ENCODE measurements around the gene EFNA1.
"Not testable (repeated sequence)": the region's sequence is repeated elsewhere in the genome, so short reads cannot be mapped to it uniquely, and the experiment has no call there.

The EFNA1 gene

DNA sequence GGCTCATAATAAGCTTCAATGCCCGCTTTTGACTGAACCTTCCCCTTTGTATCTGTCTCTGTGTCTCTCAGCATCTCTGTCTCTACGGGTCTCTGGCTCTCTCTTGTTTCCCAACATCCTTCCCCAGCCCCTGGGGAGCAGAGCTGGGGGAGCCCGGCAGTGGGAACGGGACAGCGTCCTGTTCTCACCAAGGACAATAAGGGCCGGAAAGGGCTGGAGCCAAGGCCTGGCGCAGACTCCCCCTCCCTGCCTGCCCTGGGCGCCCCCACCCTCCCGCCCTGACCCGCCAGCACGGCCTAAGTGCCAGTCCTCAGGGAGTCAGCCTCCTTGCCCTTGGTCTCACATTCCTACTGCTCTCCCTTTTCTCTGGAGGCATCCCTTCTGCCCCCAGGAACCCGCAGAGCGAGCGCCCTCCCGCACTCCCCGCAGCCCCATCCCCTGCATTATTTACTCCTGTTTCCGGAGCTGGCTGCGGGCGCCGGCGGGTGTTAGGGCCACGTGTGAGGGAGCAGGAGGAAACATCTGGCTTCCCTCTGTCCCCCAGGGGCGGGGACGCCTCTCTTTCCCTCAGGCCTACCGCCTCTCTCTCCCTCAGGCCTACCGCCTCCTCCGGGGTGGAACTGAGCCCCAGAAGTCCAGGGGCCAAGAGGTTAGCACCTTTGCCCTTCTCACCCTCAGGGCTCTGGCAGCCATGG, 38.9 kb downstream of the EFNA1 start:
- no peak overlapping the region for H3K27ac Mint-ChIP-seq
- H3K9me3 Mint-ChIP-seq = no peaks in the 10 kb centered on the region
- peaks cover 22% of the 10 kb centered on the region for H3K36me3 Mint-ChIP-seq (ENCODE audit: low read depth)

DNA sequence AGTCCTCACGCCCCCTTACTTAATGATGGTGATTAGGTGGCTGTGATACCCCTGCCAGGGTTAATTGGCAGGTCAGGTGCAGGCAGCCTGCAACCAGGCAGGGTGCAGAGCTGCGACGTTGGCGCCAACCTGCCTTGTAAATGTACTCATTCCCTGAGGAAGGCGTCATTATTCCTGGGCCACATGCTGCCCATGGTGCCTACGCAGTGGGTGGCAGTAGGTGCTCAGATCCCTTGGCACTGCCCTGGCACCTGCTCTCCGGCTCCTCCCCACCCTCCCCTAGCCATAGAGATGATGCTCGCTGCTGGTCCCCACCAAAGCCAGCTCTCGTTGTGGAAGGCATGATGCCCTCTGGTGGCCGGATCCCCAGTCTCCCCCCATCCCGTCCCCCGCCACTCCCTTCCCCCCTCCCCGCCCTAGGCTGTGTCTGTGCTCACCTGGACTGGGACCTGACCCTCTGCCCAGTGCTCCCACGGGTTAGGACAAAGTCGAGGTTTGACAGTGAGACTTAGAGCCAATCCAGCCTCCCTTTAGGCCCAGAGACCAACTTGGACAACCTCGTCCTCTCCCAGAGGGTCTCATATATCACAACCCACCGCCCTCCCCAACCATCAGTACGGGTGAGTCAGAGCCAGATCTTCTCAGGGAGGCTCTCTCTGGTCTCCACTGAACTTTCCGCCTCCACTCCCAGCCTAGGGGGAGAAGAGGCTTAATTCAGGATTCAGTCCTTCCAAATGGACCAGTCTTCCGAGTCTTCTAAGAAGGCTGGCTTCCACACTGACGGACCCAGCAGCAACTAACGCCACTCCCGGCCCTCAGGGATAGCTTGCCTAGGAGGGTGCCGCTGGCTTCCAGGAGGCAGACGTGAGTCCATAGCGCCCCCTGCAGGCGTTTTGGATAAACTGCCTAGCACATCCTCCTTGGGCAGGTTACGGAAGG, 39.8 kb downstream of the EFNA1 start:
- Mint-ChIP-seq H3K27me3 (ENCODE audit: low read depth) (no peaks in the 10 kb centered on the region), H3K9me3 (no peaks in the 10 kb centered on the region), H3K4me3 (peak overlapping the region; percentile 53), H3K4me1 (ENCODE audit: low read depth) (peaks cover 28% of the 10 kb centered on the region), H3K36me3 (ENCODE audit: low read depth) (peaks cover 29% of the 10 kb centered on the region), H3K27ac (no peak overlapping the region)
- peak; percentile 81 for DNase-seq (ENCODE audit: low spot score)

More for the DNA sequence above, 38.9 kb downstream of the EFNA1 start:
- Mint-ChIP-seq H3K4me3 (no peak overlapping the region), H3K4me1 (ENCODE audit: low read depth) (peaks cover 21% of the 10 kb centered on the region), H3K27me3 (ENCODE audit: low read depth) (no peaks in the 10 kb centered on the region)
- no peak for DNase-seq (ENCODE audit: low spot score)

DNA sequence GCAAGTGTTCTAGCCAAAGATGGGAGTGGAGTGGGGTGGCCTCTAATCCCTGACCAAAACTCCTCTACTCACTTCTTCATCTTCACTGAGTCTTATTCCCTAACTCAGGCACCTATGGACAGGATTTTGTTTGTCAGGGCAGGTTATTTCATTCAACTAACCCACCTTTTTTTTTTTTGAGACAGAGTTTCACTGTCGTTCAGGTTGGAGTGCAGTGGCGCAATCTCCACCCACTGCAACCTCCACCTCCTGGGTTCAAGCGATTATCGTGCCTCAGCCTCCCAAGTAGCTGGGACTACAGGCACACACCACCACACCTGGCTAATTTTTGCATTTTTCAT, 40.4 kb downstream of the EFNA1 start:
- not testable (repeated sequence) for H3K27ac Mint-ChIP-seq; H3K27me3 Mint-ChIP-seq (ENCODE audit: low read depth); DNase-seq (ENCODE audit: low spot score); H3K9me3 Mint-ChIP-seq
- Mint-ChIP-seq H3K4me1 (ENCODE audit: low read depth) (peaks cover 30% of the 10 kb centered on the region), H3K4me3 (peak overlapping the region; percentile 53), H3K36me3 (ENCODE audit: low read depth) (peaks cover 32% of the 10 kb centered on the region)

DNA sequence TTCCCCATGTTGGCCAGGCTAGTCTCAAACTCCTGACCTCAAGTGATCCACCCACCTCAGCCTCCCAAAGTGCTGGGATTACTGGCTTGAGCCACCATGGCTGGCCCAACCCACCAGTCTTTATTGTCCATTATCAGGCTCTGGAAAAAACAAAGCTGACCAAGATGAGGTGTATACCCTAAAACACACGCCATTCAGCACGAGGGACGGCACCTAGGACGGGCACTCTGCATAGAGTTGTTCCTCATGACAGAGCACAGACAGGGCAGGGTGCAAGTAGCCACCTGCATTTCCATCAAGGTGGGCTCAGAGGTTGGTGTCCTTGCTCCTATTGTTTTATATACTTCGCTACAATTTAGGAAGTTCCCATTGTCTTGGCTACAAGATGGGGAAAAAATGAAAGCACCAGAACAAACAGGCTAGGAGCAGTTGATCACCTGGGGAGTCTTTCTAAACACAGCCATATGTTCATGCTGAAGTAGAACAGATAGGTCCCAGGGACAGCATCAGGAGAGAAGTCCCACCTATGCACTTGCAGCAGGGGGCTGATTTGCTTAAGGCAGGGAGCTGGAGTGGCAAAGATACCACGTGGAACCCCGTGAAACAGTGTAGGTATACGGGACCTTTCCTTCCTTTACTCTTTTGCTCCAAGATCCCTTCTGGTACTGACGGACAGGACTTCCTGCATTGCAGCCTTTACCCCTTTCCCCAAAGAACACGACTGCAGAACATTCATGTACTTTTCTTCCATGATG, 41.0 kb downstream of the EFNA1 start:
- no peak overlapping the region for H3K27ac Mint-ChIP-seq
- H3K27me3 Mint-ChIP-seq (ENCODE audit: low read depth) = no peaks in the 10 kb centered on the region
- peaks cover 35% of the 10 kb centered on the region for H3K4me1 Mint-ChIP-seq (ENCODE audit: low read depth)
- no peak for DNase-seq (ENCODE audit: low spot score)
- no peaks in the 10 kb centered on the region for H3K9me3 Mint-ChIP-seq
- H3K36me3 Mint-ChIP-seq (ENCODE audit: low read depth) = peaks cover 35% of the 10 kb centered on the region
- H3K4me3 Mint-ChIP-seq = no peak overlapping the region

DNA sequence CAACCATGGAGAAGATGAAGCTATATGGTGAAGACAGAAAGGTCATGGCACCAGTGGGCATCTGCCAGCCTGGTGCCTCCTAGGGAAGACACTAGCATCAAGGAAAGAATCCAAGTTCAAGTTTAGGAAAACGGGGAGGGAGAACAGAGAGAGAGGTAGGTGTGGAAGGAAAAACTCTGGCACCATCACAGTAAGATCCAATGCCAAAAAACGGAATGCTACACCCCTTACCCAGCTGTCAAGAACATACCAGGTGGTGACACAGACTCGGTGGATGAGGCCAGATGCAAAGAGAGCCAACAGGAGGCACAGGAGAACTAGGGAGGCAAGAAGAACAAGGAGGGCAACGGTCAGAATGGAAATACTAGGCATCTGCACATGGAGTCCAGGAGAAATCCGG, 41.9 kb downstream of the EFNA1 start:
- Mint-ChIP-seq H3K4me3 (no peak overlapping the region), H3K27me3 (ENCODE audit: low read depth) (no peaks in the 10 kb centered on the region), H3K9me3 (no peaks in the 10 kb centered on the region), H3K4me1 (ENCODE audit: low read depth) (peaks cover 40% of the 10 kb centered on the region), H3K36me3 (ENCODE audit: low read depth) (peaks cover 35% of the 10 kb centered on the region), H3K27ac (peak overlapping the region; percentile 33)
- DNase-seq (ENCODE audit: low spot score) = no peak

DNA sequence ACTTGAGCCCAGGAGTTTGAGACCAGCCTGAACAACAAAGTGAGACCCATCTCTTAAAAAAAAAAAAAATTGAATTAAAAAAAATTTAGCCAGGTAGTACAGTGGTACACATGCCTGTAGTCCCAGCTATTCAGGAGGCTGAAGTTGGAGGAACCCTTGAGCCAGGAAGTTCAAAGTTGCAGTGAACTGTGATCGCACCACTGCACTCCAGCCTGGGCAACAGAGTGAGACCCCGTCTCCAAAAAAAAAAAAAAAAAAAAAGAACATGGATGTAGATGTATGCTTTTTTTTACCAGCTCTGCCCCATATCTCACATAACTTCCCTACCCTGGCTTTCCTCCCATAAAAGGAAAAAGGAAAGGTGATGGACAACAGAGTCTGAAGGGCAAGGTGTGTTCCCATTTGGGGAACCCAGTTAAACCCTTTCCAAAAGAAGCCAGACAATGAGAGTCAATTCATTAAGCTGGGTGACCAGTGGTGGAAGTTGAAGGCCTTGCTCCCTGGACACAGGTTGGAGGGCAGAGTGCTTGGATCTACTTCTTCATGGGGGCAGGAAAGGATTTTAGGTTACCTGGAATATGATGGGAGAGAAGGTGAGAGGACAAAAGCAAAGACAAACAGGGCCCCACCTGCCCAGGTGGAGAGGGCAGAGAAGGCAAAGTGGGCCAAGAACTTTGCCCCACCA, 42.6 kb downstream of the EFNA1 start:
- Mint-ChIP-seq H3K36me3 (ENCODE audit: low read depth) (peaks cover 35% of the 10 kb centered on the region), H3K4me3 (no peak overlapping the region), H3K27me3 (ENCODE audit: low read depth) (no peaks in the 10 kb centered on the region), H3K27ac (no peak overlapping the region), H3K9me3 (no peaks in the 10 kb centered on the region), H3K4me1 (ENCODE audit: low read depth) (peaks cover 45% of the 10 kb centered on the region)
- DNase-seq (ENCODE audit: low spot score) = no peak

DNA sequence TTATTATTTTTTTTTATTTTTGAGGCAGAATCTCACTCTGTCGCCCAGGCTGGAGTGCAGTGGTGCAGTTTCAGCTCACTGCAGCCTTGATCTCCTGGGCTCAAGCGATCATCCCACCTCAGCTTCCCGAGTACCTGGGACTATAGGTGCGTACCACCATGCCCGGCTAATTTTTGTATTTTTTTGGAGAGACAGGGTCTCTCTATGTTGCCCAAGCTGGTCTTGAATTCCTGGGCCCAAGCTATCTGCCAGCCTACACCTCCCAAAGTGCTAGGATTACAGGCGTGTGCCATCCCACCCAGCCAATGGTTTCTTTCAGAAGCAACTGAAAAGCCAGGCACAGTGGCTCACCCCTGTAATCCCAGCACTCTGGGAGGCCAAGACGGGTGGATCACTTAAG, 43.1 kb downstream of the EFNA1 start:
- peaks cover 35% of the 10 kb centered on the region for H3K36me3 Mint-ChIP-seq (ENCODE audit: low read depth)
- H3K9me3 Mint-ChIP-seq = no peaks in the 10 kb centered on the region
- H3K4me1 Mint-ChIP-seq (ENCODE audit: low read depth) = peaks cover 49% of the 10 kb centered on the region
- no peak overlapping the region for H3K4me3 Mint-ChIP-seq
- DNase-seq (ENCODE audit: low spot score) = no peak
- H3K27ac Mint-ChIP-seq = no peak overlapping the region
- H3K27me3 Mint-ChIP-seq (ENCODE audit: low read depth) = no peaks in the 10 kb centered on the region

DNA sequence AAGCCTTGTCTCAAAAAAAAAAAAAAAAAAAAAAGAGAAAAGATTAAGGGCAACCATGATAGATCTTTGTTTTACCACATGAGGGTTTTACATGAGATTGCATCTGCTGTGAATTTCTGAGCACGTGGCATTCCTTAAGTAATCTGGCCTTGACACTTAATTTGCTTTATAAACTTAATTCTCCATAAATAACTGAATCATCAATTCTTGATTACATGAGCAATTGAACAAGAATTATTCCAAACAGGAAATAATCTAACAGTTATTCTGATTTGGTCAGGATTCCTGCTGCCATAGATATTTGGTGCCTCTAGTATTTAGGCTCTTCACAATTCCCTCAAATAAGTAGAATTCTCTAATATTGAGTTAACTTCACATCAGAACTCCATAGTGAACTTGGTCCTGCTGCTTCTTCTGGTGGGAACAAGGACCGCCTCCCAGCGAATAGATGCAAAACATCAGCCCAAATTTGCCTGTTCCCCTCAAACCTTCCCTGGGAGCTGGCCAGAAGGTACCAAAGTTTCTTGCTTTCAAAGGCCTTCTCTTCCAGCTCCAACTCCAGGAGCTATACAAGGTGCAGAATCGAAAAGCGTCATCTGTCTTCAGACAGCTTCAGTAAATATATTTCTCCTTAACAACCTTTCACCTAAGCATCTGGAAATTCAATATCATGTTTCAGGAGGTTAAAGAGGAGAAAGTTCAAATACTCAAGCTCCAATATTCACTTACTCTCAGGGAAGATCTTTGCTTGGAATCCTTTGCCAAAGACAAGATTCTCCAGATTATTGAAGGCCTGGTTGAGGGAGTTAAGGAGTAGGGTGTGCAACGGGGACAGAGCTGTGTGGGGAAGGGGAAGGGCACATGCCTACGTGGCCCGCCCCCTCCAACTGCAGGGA, 44.4 kb downstream of the EFNA1 start:
- no peak for DNase-seq (ENCODE audit: low spot score)
- H3K9me3 Mint-ChIP-seq = no peaks in the 10 kb centered on the region
- peak overlapping the region; percentile 98 for H3K27ac Mint-ChIP-seq
- peaks cover 44% of the 10 kb centered on the region for H3K36me3 Mint-ChIP-seq (ENCODE audit: low read depth)
- peaks cover 59% of the 10 kb centered on the region for H3K4me1 Mint-ChIP-seq (ENCODE audit: low read depth)
- no peaks in the 10 kb centered on the region for H3K27me3 Mint-ChIP-seq (ENCODE audit: low read depth)
- H3K4me3 Mint-ChIP-seq = peak overlapping the region; percentile 95

DNA sequence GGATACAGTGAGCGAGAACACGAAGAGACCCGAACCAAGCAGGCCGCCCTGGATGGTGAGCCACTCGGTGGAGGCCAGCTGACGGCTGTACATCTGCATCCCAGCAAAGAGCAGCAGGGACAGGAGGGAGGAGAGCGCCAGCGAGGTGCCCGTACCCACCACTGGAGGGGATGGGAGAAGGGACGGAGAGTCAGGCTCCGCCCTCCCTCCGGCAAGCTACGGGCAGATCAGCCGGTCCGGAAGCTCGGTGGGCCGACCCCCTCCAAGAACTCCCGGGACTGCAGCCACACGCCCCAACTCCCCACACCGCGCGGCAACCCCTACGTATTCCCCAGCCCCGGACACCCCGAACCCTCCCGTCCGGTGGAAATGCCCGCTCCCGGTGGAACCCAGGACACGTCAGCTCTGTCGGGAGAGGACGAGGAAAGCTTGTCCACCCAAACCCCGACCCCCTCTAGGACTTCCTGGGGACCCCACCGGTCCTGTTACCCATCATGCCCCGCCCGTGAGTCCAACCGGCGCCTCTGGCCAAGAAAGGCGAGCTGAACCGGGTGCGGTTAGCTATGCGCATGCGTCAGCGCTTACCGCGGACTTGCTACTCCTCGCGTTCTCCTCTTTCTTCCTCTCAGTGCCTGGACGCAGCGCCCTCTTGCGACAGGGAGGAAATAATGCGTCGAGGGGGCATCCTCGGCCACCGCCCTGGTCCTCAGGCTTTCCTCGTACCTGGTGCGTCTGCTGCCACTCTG, 45.2 kb downstream of the EFNA1 start, which contains the start of gene KRTCAP2:
Gene KRTCAP2, minus strand, starts transcription at position 573 of the 746 bp plus-strand sequence. Its CDS starts 80 bp downstream, at position 493.
- peak; percentile 95 for DNase-seq (ENCODE audit: low spot score)
- H3K4me1 Mint-ChIP-seq (ENCODE audit: low read depth) = peaks cover 55% of the 10 kb centered on the region
- peak within 1 kb of the TSS; percentile 98 for H3K27ac Mint-ChIP-seq
- H3K9me3 Mint-ChIP-seq = no peaks in the 10 kb centered on the region
- H3K27me3 Mint-ChIP-seq (ENCODE audit: low read depth) = no peaks in the 10 kb centered on the region
- peaks cover 47% of the 10 kb centered on the region for H3K36me3 Mint-ChIP-seq (ENCODE audit: low read depth)
- H3K4me3 Mint-ChIP-seq = peak within 1 kb of the TSS; percentile 95

DNA sequence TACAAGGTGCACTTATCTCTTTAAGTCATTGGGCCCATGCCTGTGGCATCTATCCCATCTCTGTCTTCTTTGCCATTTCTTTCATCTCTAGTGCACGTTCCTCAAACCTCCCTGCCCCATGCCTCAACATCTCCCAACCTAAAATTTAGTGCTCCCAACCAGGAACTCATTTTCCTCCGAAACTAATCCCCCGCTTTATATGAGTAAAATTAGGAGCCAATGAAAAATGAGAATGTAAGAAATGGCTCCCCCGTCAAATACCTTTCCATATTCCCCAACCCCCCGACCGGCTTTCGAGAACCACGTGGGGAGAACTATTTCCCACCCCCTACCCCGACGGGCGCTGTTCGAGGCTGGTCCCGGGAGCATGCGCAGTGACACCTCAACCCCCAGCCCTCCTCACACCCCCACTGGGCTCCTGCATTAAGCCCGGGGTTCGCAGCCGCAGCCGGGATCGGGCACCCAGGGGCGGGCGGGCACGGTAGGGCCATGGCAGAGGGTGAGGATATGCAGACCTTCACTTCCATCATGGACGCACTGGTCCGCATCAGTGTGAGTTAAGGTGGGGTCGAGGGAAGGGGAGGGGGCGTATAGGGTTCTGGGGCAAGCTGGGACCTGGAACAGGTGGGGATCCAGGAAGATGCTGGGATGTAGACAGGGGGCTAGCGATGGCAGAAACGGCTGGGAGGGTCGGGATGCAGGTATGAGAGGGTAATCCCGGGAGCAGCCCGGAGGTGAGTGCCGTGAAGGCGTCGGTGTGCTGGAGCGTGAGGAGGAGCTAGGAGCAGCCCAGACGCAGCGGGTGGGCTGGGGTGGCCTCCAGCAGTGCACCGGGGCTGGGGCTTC, 46.0 kb downstream of the EFNA1 start, which contains the start of gene TRIM46:
Gene TRIM46, plus strand, starts transcription at position 372 of the 846 bp plus-strand sequence. Its CDS starts 118 bp downstream, at position 490.
- Mint-ChIP-seq H3K4me1 (ENCODE audit: low read depth) (peaks cover 53% of the 10 kb centered on the region), H3K36me3 (ENCODE audit: low read depth) (peaks cover 44% of the 10 kb centered on the region), H3K27me3 (ENCODE audit: low read depth) (no peaks in the 10 kb centered on the region), H3K27ac (peak within 1 kb of the TSS; percentile 98), H3K4me3 (peak within 1 kb of the TSS; percentile 95), H3K9me3 (no peaks in the 10 kb centered on the region)
- peak; percentile 71 for DNase-seq (ENCODE audit: low spot score)
